NCI-H1092 treated with DMSO at 0.1 percent for 48 hours (cell line): ENCODE results near the gene EML5.

Source experiments
- DNase-seq: peaks from one replicate; lab custom pipeline; 2025; lab: John Stamatoyannopoulos, UW

The EML5 gene

DNA sequence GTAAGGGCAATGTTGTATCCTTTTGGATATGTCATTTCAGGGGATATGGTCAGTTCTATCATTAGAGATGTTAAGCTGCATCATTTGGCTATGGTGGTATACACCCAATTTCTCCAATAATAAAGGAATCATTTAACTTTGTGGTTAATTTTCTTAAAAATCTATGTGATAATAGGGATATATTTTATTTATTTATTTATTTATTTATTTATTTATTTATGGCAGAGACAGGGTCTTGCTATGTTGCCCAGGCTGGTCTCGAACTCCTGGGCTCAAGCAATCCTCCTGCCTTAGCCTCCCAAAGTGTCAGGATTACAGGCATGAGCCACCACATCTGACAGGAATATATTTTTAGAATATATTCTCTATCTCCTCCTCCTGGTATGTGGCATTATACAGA lies 85.7 kb downstream of the EML5 start:
- no peak for DNase-seq

- no peak for DNase-seq
These were observed 86.3 kb downstream of the EML5 start for GRCh38 chr14:88706425-88706824.

- DNase-seq: no peak
These were observed 94.1 kb downstream of the EML5 start for GRCh38 chr14:88698651-88699050.

GRCh38 chr14:88695870-88696269 lies 96.9 kb downstream of the EML5 start:
- no peak for DNase-seq

GRCh38 chr14:88688386-88688785 lies 104.4 kb downstream of the EML5 start:
- no peak for DNase-seq

DNA sequence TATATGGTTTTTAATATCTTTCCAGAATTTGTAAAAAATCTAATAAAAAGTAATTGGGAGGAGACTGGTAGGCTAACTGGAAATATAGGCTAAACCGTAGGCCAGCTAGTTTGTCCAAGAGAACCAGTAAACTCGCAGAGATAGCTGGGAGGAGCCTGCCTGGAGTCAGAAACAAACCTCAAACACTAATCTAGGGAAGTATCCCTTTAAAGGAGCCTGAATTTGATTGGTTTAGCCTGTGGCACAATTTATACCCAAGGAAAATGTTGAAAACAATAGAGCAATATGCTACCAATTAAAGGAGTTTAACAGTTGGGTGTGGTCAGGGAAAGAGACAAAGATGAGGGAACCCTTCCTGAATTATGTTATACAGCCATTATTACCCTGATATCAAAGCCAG lies 109.6 kb downstream of the EML5 start:
- no peak for DNase-seq

GRCh38 chr14:88682495-88683114 lies 110.1 kb downstream of the EML5 start:
- no peak for DNase-seq

DNA sequence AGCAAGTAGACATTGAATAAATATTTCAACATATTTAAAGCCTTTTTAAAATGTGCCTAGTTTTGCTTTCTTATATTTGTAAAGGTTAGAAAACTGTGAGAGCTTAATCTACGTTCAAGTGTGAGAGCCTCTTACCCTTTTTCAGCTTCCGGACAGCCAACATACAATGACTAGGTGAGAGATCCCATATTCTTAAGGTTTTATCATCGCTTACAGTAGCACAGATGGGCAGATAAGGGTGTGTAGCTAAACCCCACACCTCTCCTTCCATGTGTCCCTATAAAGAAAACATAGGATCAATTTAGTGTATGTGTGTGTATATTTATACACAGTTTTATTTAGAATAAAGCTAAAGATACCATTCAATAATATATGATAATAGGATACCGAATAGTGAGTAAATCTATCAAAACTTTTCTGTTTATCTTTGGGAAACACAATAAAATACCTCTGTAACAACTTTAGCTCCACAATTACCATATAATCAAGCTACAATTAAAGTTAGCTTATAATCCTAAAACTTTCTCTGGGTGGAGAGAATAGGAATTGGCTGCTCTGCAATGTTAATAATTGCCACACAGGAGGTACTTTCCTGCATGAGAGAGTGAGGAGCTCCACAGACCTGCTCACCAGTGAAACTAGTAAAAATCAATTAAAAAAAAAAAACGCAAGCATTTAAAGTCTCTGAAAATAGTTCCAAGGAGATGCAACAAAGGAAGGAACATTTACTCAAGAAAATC lies 110.8 kb downstream of the EML5 start:
- DNase-seq: no peak

DNA sequence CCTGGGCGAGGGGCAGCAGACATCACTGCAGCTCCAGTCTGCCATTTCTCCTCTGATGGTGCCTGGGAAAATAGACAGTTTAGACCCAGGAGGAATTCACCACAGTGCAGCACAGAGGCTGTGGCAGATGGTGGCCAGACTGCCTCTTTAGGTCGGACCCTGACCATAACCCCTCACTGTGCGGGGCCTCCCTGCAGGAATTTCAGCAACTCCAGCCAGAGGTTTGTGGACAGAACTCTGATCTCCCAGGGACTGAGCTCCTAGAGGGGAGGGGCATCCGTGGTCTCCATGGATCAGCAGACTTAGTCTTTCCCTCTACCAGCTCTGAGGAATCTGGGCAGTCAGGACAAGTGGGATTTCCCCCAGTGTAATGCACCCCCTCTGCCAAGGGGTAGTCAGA lies 123.4 kb downstream of the EML5 start:
- no peak for DNase-seq

DNA sequence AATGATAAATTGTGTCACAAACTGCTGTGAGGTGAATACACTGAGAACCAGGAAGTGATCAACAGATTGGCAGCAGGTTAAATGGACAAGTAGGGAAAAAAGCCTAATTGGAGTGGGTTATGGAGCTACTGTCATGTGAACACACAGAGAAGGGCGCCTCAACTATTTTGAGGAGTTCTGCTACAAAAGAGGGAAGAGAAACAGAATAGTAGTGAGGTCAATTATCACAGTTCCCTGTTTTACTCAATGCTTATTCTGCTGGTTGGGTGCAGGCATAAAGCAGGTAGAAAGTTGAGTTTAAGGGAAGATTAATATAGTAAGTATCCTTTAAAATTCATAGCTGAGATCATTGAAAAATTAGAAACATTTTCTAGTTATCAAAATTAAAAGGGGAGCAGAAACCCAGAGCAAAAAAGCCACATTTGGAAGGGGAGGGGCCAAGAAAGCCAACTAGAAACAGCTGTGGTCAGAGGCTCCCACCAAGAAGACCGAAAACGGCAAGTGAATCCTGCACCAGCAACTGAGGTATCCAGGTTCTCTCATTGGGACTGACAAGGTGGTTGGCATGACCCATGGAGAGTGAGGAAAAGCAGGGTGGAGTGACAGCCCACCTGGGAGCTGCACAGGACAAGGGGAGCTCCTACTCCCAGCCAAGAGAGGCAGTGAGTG lies 124.2 kb downstream of the EML5 start:
- DNase-seq: no peak

DNA sequence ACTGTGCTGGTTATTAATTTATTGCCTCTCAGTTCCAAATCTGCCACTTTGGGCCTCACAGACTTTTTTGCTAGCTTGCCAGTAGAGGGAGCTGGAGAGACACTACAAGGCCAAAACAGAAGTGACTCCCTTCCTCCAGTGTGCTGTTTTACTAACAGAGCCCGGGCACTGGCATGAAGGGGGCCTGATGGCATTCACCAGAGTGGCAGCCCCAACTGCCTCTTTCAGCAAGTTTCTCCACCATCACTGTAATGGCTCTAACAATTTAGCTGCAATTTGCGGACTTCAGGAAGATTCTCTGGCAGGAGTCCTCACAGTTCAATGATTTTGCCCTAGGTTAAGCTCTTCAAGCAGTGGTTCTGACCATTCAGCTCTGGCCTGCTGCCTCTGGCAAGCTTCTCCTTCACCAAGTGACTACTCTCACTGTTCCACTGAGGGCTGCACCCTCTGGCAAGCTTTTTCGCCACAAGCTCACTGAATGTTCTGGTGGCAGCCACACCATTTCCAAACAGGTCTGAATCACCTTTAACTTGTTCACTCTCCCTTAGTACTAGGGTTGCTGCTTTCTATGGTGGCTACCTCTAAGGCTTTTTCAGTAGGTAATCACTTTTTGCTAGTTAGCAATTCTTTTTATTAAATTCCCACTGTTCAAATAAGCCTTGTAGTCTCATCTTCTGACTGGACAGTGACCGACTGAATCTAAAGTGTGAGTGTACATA lies 125.0 kb downstream of the EML5 start:
- peak; percentile 72 for DNase-seq

- no peak for DNase-seq
These were observed 132.7 kb downstream of the EML5 start for GRCh38 chr14:88660056-88660455.

GRCh38 chr14:88639221-88639620 lies 153.5 kb downstream of the EML5 start:
- no peak for DNase-seq

DNA sequence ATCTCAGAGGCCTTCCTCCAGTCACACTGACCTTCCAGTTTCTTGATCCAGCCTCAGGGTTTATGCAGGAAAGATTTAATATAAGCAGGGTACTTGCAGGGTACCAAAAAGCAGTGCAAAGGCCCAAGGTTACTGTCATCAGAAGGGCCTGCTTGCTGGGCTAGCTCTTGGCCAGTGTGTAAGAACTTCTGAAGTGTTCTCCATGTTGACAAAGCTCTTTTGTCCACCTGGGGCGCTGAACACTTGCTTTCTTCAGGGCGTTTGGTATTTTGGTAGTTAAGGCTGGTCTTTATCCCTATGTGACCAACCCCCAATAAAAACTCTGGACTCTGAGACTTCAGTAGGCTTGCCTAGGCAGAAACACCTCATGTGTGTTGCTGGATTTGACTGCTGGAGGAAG lies 160.2 kb downstream of the EML5 start:
- DNase-seq: no peak

- DNase-seq: no peak
These were observed 161.7 kb downstream of the EML5 start for GRCh38 chr14:88631091-88631490.

- no peak for DNase-seq
These were observed 162.2 kb downstream of the EML5 start for GRCh38 chr14:88630565-88630964.

- no peak for DNase-seq
These were observed 164.3 kb downstream of the EML5 start for GRCh38 chr14:88628462-88628861.

DNA sequence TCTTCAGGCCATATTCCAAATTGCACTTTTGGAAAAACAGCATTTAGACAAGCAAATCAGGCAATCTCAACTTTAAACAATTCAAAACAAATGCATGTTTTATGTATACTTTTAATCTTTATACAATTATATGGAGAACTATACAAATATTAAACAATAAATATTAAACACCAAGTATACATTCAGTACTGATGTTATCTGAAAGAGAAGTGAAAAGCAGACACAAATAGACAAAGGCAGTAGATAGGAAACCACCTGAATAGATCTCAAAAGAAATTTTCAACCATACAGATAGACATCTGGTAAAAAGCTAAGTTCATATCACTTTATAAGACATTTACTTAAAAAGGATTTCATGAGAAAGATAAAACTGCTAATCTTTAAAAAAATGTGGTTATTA lies 164.7 kb downstream of the EML5 start:
- DNase-seq: no peak

DNA sequence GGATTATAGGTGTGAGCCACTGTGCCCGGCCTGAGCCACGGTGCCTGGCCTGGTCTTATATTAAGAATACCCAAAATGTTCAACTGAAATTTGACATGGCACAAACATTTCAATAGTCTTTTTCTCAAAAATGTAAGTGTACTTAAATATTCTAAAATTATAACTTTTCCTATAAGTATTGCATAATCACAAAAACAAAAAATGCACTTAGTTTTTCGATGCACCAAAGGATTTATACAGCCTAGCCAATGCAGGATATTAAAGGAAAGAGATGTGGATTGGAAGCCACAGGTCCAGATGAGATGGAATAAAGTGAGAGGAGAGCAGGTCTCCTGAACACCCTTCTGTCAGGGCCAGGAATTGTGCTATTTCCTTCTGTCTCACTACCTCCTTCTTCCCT lies 167.1 kb downstream of the EML5 start:
- DNase-seq: no peak

- no peak for DNase-seq
These were observed 171.7 kb downstream of the EML5 start for GRCh38 chr14:88621100-88621499.

GRCh38 chr14:88618476-88618875 lies 174.3 kb downstream of the EML5 start:
- no peak for DNase-seq

DNA sequence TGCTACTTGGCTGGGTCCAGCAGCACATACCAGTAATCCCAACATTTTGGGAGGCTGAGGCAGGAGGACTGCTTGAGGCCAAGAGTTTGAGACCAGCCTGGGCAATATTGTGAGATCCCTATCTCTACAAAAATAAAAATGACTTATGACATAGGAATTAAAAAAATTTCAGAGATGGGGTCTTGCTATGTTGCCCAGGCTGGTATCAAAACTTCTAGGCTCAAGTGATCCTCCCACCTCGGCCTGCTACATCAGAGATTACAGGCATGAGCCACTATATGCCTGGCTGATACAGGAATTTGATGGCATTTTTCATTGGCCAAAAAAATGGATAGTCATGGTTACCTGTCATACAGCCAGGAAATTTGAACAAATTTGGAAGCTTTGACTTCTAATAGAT lies 175.3 kb downstream of the EML5 start:
- DNase-seq: no peak

- DNase-seq: no peak
These were observed 176.1 kb downstream of the EML5 start for GRCh38 chr14:88616697-88617096.
